Gastrocnemius medialis (tissue), 4 donors: ENCODE measurements around the gene IMPG1.

Experiments
- CTCF ChIP-seq, 5 experiments: fragments of 450-650 bp in 3 of 5; fragments of 200-600 bp in 2 of 5; sonication (generic) in 2 of 5; IDR thresholded peaks in 4 of 5; conservative IDR thresholded peaks in 1 of 5; 1 replicate in 4 of 5; 2 replicates in 1 of 5; pipeline ENCODE4 v1.5.1; 2016 to 2019; ENCODE audit warnings: antibody characterized with exemption in 5 of 5, mild to moderate bottlenecking in 3 of 5, moderate library complexity in 3 of 5
- POLR2A ChIP-seq, 2 donors: fragments of 450-650 bp; IDR thresholded peaks; one replicate each; pipeline ENCODE4 v1.6.1; 2017; ENCODE audit warnings: antibody characterized with exemption in 2 of 2, mild to moderate bottlenecking in 2 of 2, moderate library complexity in 2 of 2

GRCh38 chr6:75884822-75885221 lies 187.6 kb downstream of the IMPG1 start:
- no peak for TF ChIP-seq CTCF (IDR thresholded peaks at IDR 0.05 in 4 of 5, conservative IDR thresholded peaks at IDR 0.05 in 1 of 5)
- TF ChIP-seq POLR2A (IDR thresholded peaks at IDR 0.05) = no peak
